Neutrophil (primary cell): ENCODE measurements around the gene CKAP2.

ENCODE experiments used
- H3K27ac ChIP-seq: fragments of 200-600 bp; sonication (generic); 2 replicates; pipeline ENCODE4 v1.5.1; 2016; ENCODE audit warnings: mild to moderate bottlenecking, moderate library complexity
- H3K27me3 ChIP-seq: fragments of 200-600 bp; sonication (generic); 2 replicates; pipeline ENCODE4 v1.6.0; 2016; ENCODE audit warnings: mild to moderate bottlenecking
- H3K36me3 ChIP-seq: fragments of 200-600 bp; sonication (generic); 2 replicates; pipeline ENCODE4 v1.5.1; 2017
- H3K4me1 ChIP-seq, 2 experiments: fragments of 200-600 bp in 1 of 2; sonication (generic) in 1 of 2; 1 replicate in 1 of 2; 2 replicates in 1 of 2; pipeline versions ENCODE4 v1.5.1 to v1.6.1; 2013 to 2016; ENCODE audit warnings: low read depth in 1 of 2, low read length in 1 of 2, mild to moderate bottlenecking in 1 of 2, moderate library complexity in 1 of 2; ENCODE audit not compliant: control insufficient read depth in 1 of 2, insufficient read depth in 1 of 2
- H3K4me3 ChIP-seq, 2 experiments: fragments of 200-600 bp in 1 of 2; sonication (generic) in 1 of 2; 1 replicate in 1 of 2; 2 replicates in 1 of 2; pipeline ENCODE4 v1.5.1; 2013 to 2016; ENCODE audit warnings: low read depth in 1 of 2, low read length in 1 of 2, mild to moderate bottlenecking in 1 of 2, moderate library complexity in 1 of 2
- H3K9me3 ChIP-seq: fragments of 200-600 bp; sonication (generic); 2 replicates; pipeline ENCODE4 v1.5.1; 2016
- TF ChIP-seq, protein P1 (sequence below): fragments of 200-600 bp; sonication (generic); IDR thresholded peaks from 2 replicates; pipeline ENCODE4 v1.5.1; 2016; ENCODE audit warnings: antibody characterized with exemption

CKAP2 gene

DNA sequence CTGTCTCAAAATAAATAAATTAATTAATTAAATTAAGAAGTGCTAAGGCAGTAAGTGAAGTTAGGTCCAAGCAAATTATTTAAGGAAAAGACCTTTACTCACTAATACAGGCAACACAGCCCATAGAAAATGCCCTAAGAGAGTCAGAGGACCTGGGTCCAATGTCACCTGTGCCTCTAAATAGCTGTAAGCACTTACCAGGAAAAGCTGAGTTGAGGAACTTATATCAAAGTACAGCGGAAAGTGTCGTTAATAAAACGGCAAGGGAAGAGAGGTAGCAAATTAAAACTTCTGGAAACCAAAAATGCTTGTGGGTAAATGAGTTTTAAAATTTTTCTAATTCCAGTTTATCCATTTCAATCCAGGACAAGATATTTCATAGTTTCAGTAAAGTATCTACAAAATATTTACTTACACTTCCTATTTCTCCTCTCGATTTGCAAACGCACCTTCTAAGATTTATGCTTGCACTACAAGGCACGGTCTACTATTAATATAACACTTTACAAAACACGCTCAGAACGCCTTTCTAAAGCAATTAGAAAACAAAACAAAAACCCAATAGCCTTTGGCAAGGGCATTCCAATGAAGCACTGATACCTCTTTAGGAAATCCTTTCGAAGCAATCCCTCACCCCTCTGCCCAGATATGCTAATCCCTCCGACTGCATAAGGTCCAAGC lies 5.8 kb upstream of the CKAP2 start:
- H3K4me1 ChIP-seq: peaks cover 26 to 31% of the 10 kb centered on the region in 2 experiments
- TF ChIP-seq, protein P1, sequence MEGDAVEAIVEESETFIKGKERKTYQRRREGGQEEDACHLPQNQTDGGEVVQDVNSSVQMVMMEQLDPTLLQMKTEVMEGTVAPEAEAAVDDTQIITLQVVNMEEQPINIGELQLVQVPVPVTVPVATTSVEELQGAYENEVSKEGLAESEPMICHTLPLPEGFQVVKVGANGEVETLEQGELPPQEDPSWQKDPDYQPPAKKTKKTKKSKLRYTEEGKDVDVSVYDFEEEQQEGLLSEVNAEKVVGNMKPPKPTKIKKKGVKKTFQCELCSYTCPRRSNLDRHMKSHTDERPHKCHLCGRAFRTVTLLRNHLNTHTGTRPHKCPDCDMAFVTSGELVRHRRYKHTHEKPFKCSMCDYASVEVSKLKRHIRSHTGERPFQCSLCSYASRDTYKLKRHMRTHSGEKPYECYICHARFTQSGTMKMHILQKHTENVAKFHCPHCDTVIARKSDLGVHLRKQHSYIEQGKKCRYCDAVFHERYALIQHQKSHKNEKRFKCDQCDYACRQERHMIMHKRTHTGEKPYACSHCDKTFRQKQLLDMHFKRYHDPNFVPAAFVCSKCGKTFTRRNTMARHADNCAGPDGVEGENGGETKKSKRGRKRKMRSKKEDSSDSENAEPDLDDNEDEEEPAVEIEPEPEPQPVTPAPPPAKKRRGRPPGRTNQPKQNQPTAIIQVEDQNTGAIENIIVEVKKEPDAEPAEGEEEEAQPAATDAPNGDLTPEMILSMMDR: no peak
- H3K27ac ChIP-seq: peak overlapping the region; percentile 90
- no peaks in the 10 kb centered on the region for H3K36me3 ChIP-seq
- no peaks in the 10 kb centered on the region for H3K9me3 ChIP-seq
- peak overlapping the region; percentile 79 to 90 for H3K4me3 ChIP-seq
- no peaks in the 10 kb centered on the region for H3K27me3 ChIP-seq

DNA sequence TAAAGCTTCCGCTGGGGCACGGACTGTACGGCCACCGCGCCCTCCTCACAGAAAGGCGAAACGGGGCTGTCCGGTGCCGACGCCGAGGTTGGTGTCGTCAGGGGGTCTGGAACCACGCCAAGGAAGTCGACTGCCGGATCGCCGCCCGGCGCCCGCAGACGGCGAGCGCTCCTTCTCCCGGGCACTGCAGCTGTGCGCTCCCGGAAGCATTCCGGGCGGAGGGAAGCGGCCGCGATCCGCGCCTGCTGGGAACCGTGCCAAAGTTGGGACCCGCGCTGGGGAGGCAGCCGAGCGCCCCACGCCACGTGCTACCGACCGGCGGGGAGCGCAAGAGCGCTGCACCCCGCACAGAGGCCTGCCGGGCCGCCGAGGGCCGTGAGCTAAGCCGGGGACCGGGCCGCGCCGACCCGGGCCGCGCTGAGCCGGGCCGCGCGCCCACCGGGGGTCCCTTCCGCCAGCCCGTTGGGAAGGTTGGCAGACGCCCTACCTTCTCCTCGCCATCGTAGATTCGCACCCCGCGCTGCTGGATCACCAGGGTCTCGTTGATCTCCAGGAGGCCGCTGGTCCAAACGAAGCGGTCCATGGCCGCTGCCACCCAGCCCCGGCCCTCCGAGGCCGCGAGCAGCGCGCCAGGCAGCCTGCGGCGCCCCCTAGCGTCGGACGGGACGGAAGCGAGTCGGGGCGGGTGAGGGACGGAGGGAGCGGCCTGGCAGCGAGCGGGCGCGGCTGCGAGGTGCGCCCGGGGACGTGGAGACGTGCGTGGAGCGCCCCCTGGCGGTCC lies 5.1 kb upstream of the CKAP2 start, which contains the start of gene VPS36:
VPS36 (minus strand) TSS at position 623 of the 781 bp plus-strand sequence; CDS start at position 583, 40 bp downstream.
- Histone ChIP-seq H3K9me3 (no peaks in the 10 kb centered on the region), H3K4me3 (peak within 1 kb of the TSS; percentile 79 to 90), H3K4me1 (peaks cover 31 to 35% of the 10 kb centered on the region in 2 experiments), H3K27ac (peak within 1 kb of the TSS; percentile 90), H3K36me3 (no peaks in the 10 kb centered on the region), H3K27me3 (no peaks in the 10 kb centered on the region)
- TF ChIP-seq, protein P1: peak; percentile 99

DNA sequence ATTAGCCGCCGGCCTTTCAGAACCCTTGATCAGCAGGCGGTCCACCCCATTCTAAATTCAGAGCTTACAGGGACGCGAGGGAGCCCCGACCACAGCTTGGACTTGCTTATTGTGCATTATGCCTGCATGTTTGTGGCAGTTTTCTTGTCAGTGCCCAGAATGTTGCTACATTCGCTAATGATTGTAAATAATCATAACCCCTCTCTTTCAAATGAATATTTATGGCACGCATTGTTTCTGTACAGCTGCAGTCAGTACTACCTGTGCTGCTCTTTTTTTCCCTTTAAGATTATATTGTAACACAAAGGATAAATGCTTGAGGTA lies 4.5 kb upstream of the CKAP2 start:
- Histone ChIP-seq H3K9me3 (no peaks in the 10 kb centered on the region), H3K36me3 (no peaks in the 10 kb centered on the region), H3K27ac (peak overlapping the region; percentile 90), H3K27me3 (no peaks in the 10 kb centered on the region), H3K4me1 (peaks cover 33 to 38% of the 10 kb centered on the region in 2 experiments), H3K4me3 (peak overlapping the region; percentile 79 to 90)
- TF ChIP-seq, protein P1: no peak

DNA sequence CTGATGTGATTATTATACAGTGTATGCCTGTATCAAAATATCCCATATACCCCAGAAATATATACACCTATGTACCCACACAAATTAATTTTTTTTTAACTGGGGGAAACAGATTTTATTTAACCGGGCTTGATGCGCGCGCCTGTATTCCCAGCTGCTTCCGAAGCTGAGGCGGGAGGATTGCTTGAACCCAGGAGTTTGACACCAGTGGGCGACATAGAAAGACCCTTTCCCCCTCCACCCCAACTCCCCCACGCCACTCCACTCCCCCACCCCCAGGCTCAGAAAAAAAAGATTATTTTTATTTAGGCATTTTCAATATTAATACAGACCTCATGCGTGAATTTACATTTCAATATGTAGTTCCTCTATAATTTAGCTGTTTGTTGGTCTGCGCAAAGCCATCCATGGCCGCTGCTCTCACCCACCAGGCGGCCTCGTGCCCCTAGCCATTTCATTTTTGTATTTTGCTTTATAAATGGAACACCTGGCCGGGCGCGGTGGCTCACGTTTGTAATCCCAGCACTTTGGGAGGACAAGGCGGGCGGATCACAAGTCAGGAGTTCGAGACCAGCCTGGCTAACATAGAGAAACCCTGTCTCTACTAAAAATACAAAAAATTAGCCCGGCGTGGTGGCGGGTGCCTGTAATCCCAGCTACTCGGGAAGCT lies 4.0 kb upstream of the CKAP2 start:
- Histone ChIP-seq H3K36me3 (no peaks in the 10 kb centered on the region), H3K27ac (no peak overlapping the region), H3K4me1 (peaks cover 38 to 43% of the 10 kb centered on the region in 2 experiments), H3K4me3 (no peak overlapping the region), H3K27me3 (no peaks in the 10 kb centered on the region), H3K9me3 (no peaks in the 10 kb centered on the region)
- TF ChIP-seq, protein P1: no peak

- TF ChIP-seq, protein P1: no peak
- Histone ChIP-seq H3K9me3 (no peaks in the 10 kb centered on the region), H3K36me3 (no peaks in the 10 kb centered on the region), H3K4me3 (no peak overlapping the region), H3K27me3 (no peaks in the 10 kb centered on the region), H3K27ac (no peak overlapping the region), H3K4me1 (peaks cover 43 to 46% of the 10 kb centered on the region in 2 experiments)
These were observed 2.8 kb upstream of the CKAP2 start for GRCh38 chr13:52452470-52452869.
